Measurements from ENCODE around the gene CHRD. TPM values are rescaled to one million over a fixed set of nuclear protein-coding genes. Genes with fewer than 3 reads are reported as not detected.

Gene CHRD
- total and polyA plus RNA-seq, 9 of the 15 experiments (the other 6 are each of a cell fraction or from before 2014, with no cell fraction given): 0.11 to 1.3 (median 0.59) TPM; not detected in 3

- TF ChIP-seq, protein P1, sequence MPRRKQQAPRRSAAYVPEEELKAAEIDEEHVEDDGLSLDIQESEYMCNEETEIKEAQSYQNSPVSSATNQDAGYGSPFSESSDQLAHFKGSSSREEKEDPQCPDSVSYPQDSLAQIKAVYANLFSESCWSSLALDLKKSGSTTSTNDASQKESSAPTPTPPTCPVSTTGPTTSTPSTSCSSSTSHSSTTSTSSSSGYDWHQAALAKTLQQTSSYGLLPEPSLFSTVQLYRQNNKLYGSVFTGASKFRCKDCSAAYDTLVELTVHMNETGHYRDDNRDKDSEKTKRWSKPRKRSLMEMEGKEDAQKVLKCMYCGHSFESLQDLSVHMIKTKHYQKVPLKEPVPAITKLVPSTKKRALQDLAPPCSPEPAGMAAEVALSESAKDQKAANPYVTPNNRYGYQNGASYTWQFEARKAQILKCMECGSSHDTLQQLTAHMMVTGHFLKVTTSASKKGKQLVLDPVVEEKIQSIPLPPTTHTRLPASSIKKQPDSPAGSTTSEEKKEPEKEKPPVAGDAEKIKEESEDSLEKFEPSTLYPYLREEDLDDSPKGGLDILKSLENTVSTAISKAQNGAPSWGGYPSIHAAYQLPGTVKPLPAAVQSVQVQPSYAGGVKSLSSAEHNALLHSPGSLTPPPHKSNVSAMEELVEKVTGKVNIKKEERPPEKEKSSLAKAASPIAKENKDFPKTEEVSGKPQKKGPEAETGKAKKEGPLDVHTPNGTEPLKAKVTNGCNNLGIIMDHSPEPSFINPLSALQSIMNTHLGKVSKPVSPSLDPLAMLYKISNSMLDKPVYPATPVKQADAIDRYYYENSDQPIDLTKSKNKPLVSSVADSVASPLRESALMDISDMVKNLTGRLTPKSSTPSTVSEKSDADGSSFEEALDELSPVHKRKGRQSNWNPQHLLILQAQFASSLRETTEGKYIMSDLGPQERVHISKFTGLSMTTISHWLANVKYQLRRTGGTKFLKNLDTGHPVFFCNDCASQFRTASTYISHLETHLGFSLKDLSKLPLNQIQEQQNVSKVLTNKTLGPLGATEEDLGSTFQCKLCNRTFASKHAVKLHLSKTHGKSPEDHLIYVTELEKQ (CRISPR knock-in tag; IDR thresholded peaks at IDR 0.05): no peak
- TF ChIP-seq MAFF (IDR thresholded peaks at IDR 0.05; ENCODE audit: low read length): no peak
- TF ChIP-seq MEF2D (tag; conservative IDR thresholded peaks at IDR 0.05; ENCODE audit: low read depth): no peak
- no peak for TF ChIP-seq ZNF551 (CRISPR knock-in tag; IDR thresholded peaks at IDR 0.05)
- no peak for TF ChIP-seq ZNF282 (CRISPR knock-in tag; IDR thresholded peaks at IDR 0.05)
- TF ChIP-seq, protein P2, sequence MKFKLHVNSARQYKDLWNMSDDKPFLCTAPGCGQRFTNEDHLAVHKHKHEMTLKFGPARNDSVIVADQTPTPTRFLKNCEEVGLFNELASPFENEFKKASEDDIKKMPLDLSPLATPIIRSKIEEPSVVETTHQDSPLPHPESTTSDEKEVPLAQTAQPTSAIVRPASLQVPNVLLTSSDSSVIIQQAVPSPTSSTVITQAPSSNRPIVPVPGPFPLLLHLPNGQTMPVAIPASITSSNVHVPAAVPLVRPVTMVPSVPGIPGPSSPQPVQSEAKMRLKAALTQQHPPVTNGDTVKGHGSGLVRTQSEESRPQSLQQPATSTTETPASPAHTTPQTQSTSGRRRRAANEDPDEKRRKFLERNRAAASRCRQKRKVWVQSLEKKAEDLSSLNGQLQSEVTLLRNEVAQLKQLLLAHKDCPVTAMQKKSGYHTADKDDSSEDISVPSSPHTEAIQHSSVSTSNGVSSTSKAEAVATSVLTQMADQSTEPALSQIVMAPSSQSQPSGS (CRISPR knock-in tag; IDR thresholded peaks at IDR 0.05): no peak
- no peak for TF ChIP-seq SRSF7 (optimal IDR thresholded peaks at IDR 0.05; ENCODE audit: low read depth, low read length)
- TF ChIP-seq MTA1 (IDR thresholded peaks at IDR 0.05; ENCODE audit: borderline replicate concordance): no peak
- no peak for TF ChIP-seq ZC3H11A (IDR thresholded peaks at IDR 0.05; ENCODE audit: low read depth, low read length)
- TF ChIP-seq E2F8 (IDR thresholded peaks at IDR 0.05; ENCODE audit: low read depth, partially characterized antibody): no peak
- TF ChIP-seq ETV1 (tag; conservative IDR thresholded peaks at IDR 0.05; ENCODE audit: low read depth): peak; percentile 42; the same call in 1 of the 2 replicates
- TF ChIP-seq NCOA2 (IDR thresholded peaks at IDR 0.05; ENCODE audit: partially characterized antibody in 2 of 2): no peak
- no peak for TF ChIP-seq CCAR2 (IDR thresholded peaks at IDR 0.05; ENCODE audit: low read depth, low read length)
- TF ChIP-seq, protein P3, sequence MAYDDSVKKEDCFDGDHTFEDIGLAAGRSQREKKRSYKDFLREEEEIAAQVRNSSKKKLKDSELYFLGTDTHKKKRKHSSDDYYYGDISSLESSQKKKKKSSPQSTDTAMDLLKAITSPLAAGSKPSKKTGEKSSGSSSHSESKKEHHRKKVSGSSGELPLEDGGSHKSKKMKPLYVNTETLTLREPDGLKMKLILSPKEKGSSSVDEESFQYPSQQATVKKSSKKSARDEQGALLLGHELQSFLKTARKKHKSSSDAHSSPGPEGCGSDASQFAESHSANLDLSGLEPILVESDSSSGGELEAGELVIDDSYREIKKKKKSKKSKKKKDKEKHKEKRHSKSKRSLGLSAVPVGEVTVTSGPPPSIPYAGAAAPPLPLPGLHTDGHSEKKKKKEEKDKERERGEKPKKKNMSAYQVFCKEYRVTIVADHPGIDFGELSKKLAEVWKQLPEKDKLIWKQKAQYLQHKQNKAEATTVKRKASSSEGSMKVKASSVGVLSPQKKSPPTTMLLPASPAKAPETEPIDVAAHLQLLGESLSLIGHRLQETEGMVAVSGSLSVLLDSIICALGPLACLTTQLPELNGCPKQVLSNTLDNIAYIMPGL (CRISPR knock-in tag; IDR thresholded peaks at IDR 0.05): no peak
- TF ChIP-seq, protein P4, sequence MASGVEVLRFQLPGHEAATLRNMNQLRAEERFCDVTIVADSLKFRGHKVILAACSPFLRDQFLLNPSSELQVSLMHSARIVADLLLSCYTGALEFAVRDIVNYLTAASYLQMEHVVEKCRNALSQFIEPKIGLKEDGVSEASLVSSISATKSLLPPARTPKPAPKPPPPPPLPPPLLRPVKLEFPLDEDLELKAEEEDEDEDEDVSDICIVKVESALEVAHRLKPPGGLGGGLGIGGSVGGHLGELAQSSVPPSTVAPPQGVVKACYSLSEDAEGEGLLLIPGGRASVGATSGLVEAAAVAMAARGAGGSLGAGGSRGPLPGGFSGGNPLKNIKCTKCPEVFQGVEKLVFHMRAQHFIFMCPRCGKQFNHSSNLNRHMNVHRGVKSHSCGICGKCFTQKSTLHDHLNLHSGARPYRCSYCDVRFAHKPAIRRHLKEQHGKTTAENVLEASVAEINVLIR (CRISPR knock-in tag; IDR thresholded peaks at IDR 0.05): no peak
- TF ChIP-seq BRD9 (IDR thresholded peaks at IDR 0.05; ENCODE audit: low read depth, partially characterized antibody): no peak
- TF ChIP-seq ZNF174 (CRISPR knock-in tag; IDR thresholded peaks at IDR 0.05): no peak
- no peak for TF ChIP-seq GABPA (tag; conservative IDR thresholded peaks at IDR 0.05; ENCODE audit: low read depth)
Measured at GRCh38 chr3:184334470-184335158, 45.2 kb upstream of the CHRD start (continued).

All from K562 (cell line).